ENCODE results near the gene IL18RAP.

The IL18RAP gene

GRCh38 chr2:102422910-102423309 lies at the start of gene IL18RAP:
Gene IL18RAP (plus strand): TSS chr2:102423160. CDS start chr2:102423278, 118 bp downstream.
- no peak for DNase-seq (ENCODE audit: low read depth in 2 of 2)

GRCh38 chr2:102376052-102376591 lies 46.8 kb upstream of the IL18RAP start:
- no peak for DNase-seq (ENCODE audit: low read depth in 2 of 2)

- DNase-seq (ENCODE audit: low read depth in 2 of 2), result no peak
These were observed 39.2 kb upstream of the IL18RAP start for GRCh38 chr2:102383722-102384121.

- DNase-seq (ENCODE audit: low read depth in 2 of 2), result no peak
These were observed 37.4 kb upstream of the IL18RAP start for GRCh38 chr2:102385522-102385921.

GRCh38 chr2:102386004-102386403 lies 37.0 kb upstream of the IL18RAP start:
- DNase-seq (ENCODE audit: low read depth in 2 of 2), result no peak

GRCh38 chr2:102386867-102387541 lies 36.0 kb upstream of the IL18RAP start:
- no peak for DNase-seq (ENCODE audit: low read depth in 2 of 2)

- DNase-seq (ENCODE audit: low read depth in 2 of 2), result no peak
These were observed 35.0 kb upstream of the IL18RAP start for GRCh38 chr2:102387763-102388546.

- DNase-seq (ENCODE audit: low read depth in 2 of 2), result no peak
These were observed 31.4 kb upstream of the IL18RAP start for GRCh38 chr2:102391565-102391964.

GRCh38 chr2:102392096-102392495 lies 30.9 kb upstream of the IL18RAP start:
- no peak for DNase-seq (ENCODE audit: low read depth in 2 of 2)

GRCh38 chr2:102392942-102393341 lies 30.0 kb upstream of the IL18RAP start:
- DNase-seq (ENCODE audit: low read depth in 2 of 2), result no peak

- no peak for DNase-seq (ENCODE audit: low read depth in 2 of 2)
These were observed 26.9 kb upstream of the IL18RAP start for GRCh38 chr2:102396012-102396411.

- DNase-seq (ENCODE audit: low read depth in 2 of 2), result no peak
These were observed 25.8 kb upstream of the IL18RAP start for GRCh38 chr2:102397209-102397608.

GRCh38 chr2:102399499-102400141 lies 23.3 kb upstream of the IL18RAP start:
- no peak for DNase-seq (ENCODE audit: low read depth in 2 of 2)

GRCh38 chr2:102401456-102401855 lies 21.5 kb upstream of the IL18RAP start:
- no peak for DNase-seq (ENCODE audit: low read depth in 2 of 2)

- no peak for DNase-seq (ENCODE audit: low read depth in 2 of 2)
These were observed 21.1 kb upstream of the IL18RAP start for GRCh38 chr2:102401865-102402264.

- DNase-seq (ENCODE audit: low read depth in 2 of 2), result no peak
These were observed 12.0 kb upstream of the IL18RAP start for GRCh38 chr2:102410952-102411351.

- DNase-seq (ENCODE audit: low read depth in 2 of 2), result no peak
These were observed 10.8 kb upstream of the IL18RAP start for GRCh38 chr2:102412199-102412598.

GRCh38 chr2:102417946-102418345 lies 5.0 kb upstream of the IL18RAP start:
- no peak for DNase-seq (ENCODE audit: low read depth in 2 of 2)

GRCh38 chr2:102418421-102418961 lies 4.5 kb upstream of the IL18RAP start:
- no peak for DNase-seq (ENCODE audit: low read depth in 2 of 2)

- no peak for DNase-seq (ENCODE audit: low read depth in 2 of 2)
These were observed 2.7 kb upstream of the IL18RAP start for GRCh38 chr2:102420290-102420689.

- no peak for DNase-seq (ENCODE audit: low read depth in 2 of 2)
These were observed 835 bp upstream of the IL18RAP start for GRCh38 chr2:102421890-102422759.

All from stimulated activated CD8-positive, alpha-beta memory T cell treated with anti-CD3 and anti-CD28 coated beads, Interleukin-2, amount 100 ng/mL, for 48 hours (primary cell).